Neural progenitor cell (in vitro differentiated cells): Measurements from ENCODE around the gene RAB35.

Source experiments
- CTCF ChIP-seq: fragments of 200-600 bp; sonication (generic); IDR thresholded peaks from 2 replicates; pipeline ENCODE4 v1.5.1; 2017; ENCODE audit warnings: antibody characterized with exemption, mild to moderate bottlenecking
- EZH2 ChIP-seq: fragments of 200-600 bp; sonication (generic); IDR thresholded peaks from 2 replicates; pipeline ENCODE4 v1.6.1; 2017; ENCODE audit warnings: antibody characterized with exemption, mild to moderate bottlenecking, moderate library complexity
- EZH2phosphoT487 ChIP-seq: fragments of 200-600 bp; sonication (generic); IDR thresholded peaks from 2 replicates; pipeline ENCODE4 v1.6.1; 2017; ENCODE audit warnings: antibody characterized with exemption

- TF ChIP-seq CTCF (no peak), EZH2phosphoT487 (no peak), EZH2 (no peak)
Measured at GRCh38 chr12:120077260-120077659, 39.3 kb downstream of the RAB35 start.
